Erythroblast (primary cell): ENCODE measurements around the gene VWC2L.

Experiments
- GATA1 ChIP-seq: IDR thresholded peaks from 2 replicates; pipeline ENCODE4 v1.6.1; 2011; ENCODE audit warnings: low read depth, mild to moderate bottlenecking, control low read depth, low read length, moderate library complexity
- POLR2A ChIP-seq: IDR thresholded peaks from 2 replicates; pipeline ENCODE4 v1.6.1; 2011; ENCODE audit warnings: mild to moderate bottlenecking, low read length

DNA sequence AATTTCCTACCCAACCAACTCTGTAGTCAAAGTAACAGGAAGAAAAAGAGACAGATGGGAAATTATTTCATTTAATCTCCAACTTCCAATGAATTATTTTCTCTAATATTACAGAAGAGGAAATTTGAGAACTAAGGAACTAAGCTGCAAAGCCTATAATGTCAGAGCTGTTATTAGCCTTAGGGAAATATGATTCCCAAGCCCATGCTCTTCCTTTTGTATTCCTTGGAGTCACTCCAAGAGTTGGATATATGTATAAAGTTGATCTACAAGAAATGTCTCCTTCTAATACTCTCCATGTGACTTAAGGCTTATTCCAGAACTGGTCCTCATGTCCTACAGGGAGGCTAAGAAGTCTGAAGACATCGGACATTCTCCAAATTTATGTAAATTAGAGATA lies 31.6 kb upstream of the VWC2L start:
- no peak for TF ChIP-seq POLR2A
- TF ChIP-seq GATA1 = no peak
